Activated CD8-positive, alpha-beta memory T cell treated with anti-CD3 and anti-CD28 coated beads for 1 hour (primary cell): ENCODE data around the gene ATP6V1G1.
"Not testable (repeated sequence)": the region's sequence is repeated elsewhere in the genome, so short reads cannot be mapped to it uniquely, and the experiment has no call there.

ENCODE experiments used
- DNase-seq, 2 donors: peaks; one replicate each; pipeline ENCODE4 v3.0.0-alpha.2; 2020; ENCODE audit warnings: low read depth in 1 of 2; ENCODE audit errors: extremely low read depth in 1 of 2

ATP6V1G1 gene

GRCh38 chr9:114578134-114578533, 9.4 kb upstream of the ATP6V1G1 start:
- DNase-seq = not testable (repeated sequence)

GRCh38 chr9:114580609-114581193, 6.9 kb upstream of the ATP6V1G1 start:
- DNase-seq = no peak

- no peak for DNase-seq
Measured at GRCh38 chr9:114583371-114584155, 4.0 kb upstream of the ATP6V1G1 start.

GRCh38 chr9:114588210-114588609, 641 bp downstream of the ATP6V1G1 start:
- DNase-seq = no peak

GRCh38 chr9:114588651-114589526, 1.3 kb downstream of the ATP6V1G1 start:
- no peak for DNase-seq

GRCh38 chr9:114590328-114590727, 2.8 kb downstream of the ATP6V1G1 start:
- no peak for DNase-seq

- DNase-seq = no peak
Measured at GRCh38 chr9:114591291-114591787, 3.8 kb downstream of the ATP6V1G1 start.

- DNase-seq = no peak
Measured at GRCh38 chr9:114591849-114592248, 4.3 kb downstream of the ATP6V1G1 start.

GRCh38 chr9:114592356-114592755, 4.8 kb downstream of the ATP6V1G1 start:
- DNase-seq = peak in 1 of 2 donors; percentile 40

GRCh38 chr9:114594136-114594535, 6.6 kb downstream of the ATP6V1G1 start:
- DNase-seq = no peak

- DNase-seq = not testable (repeated sequence)
Measured at GRCh38 chr9:114600502-114601248, 13.1 kb downstream of the ATP6V1G1 start.

- not testable (repeated sequence) for DNase-seq
Measured at GRCh38 chr9:114601787-114602186, 14.2 kb downstream of the ATP6V1G1 start.

- DNase-seq = no peak
Measured at GRCh38 chr9:114602620-114603019, 15.1 kb downstream of the ATP6V1G1 start.

GRCh38 chr9:114603248-114603647, 15.7 kb downstream of the ATP6V1G1 start:
- no peak for DNase-seq

- no peak for DNase-seq
Measured at GRCh38 chr9:114604989-114605388, 17.4 kb downstream of the ATP6V1G1 start.

- no peak for DNase-seq
Measured at GRCh38 chr9:114606068-114606467, 18.5 kb downstream of the ATP6V1G1 start.

- no peak for DNase-seq
Measured at GRCh38 chr9:114606597-114607207, 19.1 kb downstream of the ATP6V1G1 start.

GRCh38 chr9:114607671-114608524, 20.3 kb downstream of the ATP6V1G1 start:
- DNase-seq = no peak

GRCh38 chr9:114608525-114608796, 20.9 kb downstream of the ATP6V1G1 start:
- no peak for DNase-seq
